D721Med (cell line): ENCODE data around the gene PRKD1.

Experiments used
- DNase-seq: peaks from one replicate; pipeline ENCODE4 v3.0.0; 2011; ENCODE audit warnings: low spot score; ENCODE audit not compliant: insufficient read length
- FAIRE-seq: peaks from 2 replicates; lab custom pipeline; 2011; peaks lifted over from hg19 to GRCh38; lab: Jason Lieb, UNC
- CTCF ChIP-seq: IDR thresholded peaks from 2 replicates; pipeline ENCODE4 v1.5.1; 2012; ENCODE audit warnings: mild to moderate bottlenecking, control low read depth; ENCODE audit not compliant: insufficient read depth; ENCODE audit errors: missing control alignments

PRKD1 gene

GRCh38 chr14:29799464-29800095, 128.1 kb downstream of the PRKD1 start:
- no peak for FAIRE-seq
- no peak for TF ChIP-seq CTCF

DNA sequence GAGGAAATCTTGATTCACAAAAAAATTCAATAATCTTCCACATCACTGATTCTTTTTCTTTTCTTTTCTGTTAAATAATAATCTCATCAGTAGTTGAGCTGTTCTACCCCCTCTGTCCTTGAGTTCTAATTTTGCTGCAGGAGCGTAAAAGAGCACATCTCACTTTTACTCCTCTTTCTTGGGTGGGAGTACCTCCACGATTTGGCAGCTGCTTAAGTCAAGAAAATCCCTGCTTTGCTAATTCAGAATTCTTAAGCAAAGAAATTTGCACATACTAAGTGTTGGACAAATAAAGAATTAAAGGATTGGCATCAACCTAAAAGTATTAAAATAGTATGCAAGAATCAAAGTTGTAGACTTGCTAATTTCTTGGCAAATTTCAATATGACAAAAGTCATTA, 128.8 kb downstream of the PRKD1 start:
- DNase-seq, result no peak
- TF ChIP-seq CTCF, result no peak
- FAIRE-seq, result no peak

More at GRCh38 chr14:29799464-29800095, 128.1 kb downstream of the PRKD1 start:
- no peak for DNase-seq

DNA sequence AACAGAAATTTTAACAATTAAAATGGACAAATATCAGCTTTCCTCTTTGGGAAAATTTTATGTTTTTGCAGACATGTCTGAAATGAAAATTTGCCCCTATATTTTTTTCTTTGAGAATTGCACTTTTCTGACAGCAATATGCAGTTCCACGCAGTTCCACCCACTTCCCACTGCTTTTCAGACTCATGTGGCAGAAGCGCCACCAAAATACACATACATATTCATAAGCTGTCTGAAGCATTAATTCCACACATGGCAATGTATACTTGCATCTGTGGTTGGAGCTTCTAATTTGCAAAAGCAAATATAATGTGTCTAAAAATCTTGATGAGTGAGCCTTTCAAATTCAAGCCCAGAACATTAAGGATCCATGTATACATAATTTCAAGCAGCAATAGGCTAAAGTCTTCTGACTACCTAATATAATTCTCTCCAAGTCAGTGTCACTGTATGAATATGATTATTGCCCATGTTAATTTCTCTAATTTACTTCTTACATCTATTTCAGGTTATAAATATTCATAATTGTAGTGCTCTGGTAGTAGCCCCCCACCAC, 129.5 kb downstream of the PRKD1 start:
- no peak for TF ChIP-seq CTCF
- FAIRE-seq (no peak), DNase-seq (no peak)

GRCh38 chr14:29796853-29797252, 130.8 kb downstream of the PRKD1 start:
- TF ChIP-seq CTCF, result no peak
- FAIRE-seq (no peak), DNase-seq (no peak)

- TF ChIP-seq CTCF, result no peak
- FAIRE-seq (no peak), DNase-seq (no peak)
Measured at GRCh38 chr14:29789475-29789874, 138.2 kb downstream of the PRKD1 start.

DNA sequence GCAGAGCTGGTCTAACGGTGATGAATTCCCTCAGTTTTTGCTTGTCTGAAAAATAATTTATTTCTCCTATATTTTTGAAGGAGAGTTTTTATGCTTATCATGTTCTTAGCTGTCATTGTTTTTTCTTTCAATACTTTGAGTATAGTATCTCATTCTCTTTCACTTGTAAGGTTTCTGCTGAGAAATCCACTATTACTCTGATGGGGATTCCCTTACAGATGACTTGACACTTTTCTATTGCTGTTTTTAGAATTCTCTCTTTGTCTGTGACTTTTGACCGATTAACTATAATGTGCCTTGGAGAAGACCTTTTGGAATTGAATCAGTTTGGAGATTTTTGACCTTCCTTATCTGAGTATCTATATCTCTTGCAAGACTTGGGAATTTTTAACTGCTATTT, 139.6 kb downstream of the PRKD1 start:
- FAIRE-seq (no peak), DNase-seq (no peak)
- TF ChIP-seq CTCF, result no peak

DNA sequence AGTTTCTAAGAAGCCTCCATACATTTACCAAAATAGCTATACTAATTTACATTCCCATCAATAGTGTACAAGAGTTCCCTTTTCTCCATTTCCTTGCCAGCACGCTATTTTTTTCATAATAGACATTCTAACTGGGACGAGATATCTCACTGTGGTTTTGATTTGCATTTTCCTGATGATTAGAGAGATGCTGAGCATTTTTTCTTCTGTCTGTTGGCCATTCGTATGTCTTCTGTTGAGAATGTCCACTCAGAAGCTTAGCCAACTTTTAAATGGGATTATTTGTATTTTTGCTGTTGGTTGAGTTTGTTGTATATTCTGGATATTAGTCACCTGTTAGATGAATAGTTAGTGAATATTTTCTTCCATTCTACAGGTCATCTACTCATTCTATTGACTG, 144.1 kb downstream of the PRKD1 start:
- FAIRE-seq (no peak), DNase-seq (no peak)
- no peak for TF ChIP-seq CTCF
